GM15510 (cell line): ENCODE results near the gene ACACA.

ENCODE experiments used
- POLR2A ChIP-seq: IDR thresholded peaks from 3 replicates; pipeline ENCODE4 v1.6.1; 2011; ENCODE audit warnings: borderline replicate concordance; ENCODE audit not compliant: insufficient read length; ENCODE audit errors: extremely low read depth

The ACACA gene

DNA sequence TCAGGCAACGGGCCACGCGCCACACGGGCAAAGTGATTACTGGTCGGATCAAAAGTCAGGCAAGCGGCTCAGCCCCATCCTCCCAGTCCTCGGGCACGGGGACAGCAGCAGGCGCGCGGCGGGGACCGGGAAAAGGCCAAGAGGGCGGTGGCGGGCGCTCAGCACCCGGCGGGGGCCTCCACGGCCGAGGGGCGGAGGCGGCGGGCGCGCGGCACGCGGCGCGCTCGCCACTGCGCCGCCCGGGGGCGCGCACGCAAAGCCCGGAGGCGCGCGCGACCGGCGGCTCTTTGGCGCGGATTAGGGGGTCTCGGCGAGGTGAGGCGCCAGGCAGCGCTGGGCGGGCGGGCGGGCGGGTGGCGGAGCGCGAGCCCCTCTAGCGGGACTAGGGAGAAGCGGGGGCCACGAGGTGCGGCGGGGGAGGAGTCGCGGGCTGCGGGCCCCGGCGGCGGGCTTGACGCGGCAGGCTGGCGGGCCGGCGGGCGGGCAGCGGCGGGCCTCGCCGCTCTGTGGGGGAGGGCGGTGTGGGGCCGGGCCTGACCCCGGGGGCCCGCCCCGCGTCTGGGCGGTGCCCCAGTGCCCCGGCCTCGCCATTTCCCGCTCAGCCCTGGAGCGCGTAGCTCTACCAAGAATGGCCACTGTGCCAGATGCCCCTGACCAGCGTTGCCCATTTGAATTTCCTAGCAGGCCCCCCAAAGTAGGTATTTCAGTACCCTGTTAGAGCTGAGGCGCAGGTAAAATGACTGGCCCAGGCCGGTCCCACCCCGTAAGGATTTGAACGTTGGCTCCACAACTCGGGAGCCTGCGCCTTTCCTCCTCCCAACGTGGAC, at the start of gene ACACA, which contains the start of gene TADA2A:
Gene ACACA, minus strand, starts transcription at position 202 of the 827 bp plus-strand sequence. CDS start 537 bp downstream, outside the sequence.
Gene TADA2A, plus strand, starts transcription at position 252 of the 827 bp plus-strand sequence. CDS start 4,480 bp downstream, outside the sequence.
- peak; percentile 89 for TF ChIP-seq POLR2A

- no peak for TF ChIP-seq POLR2A
Measured at GRCh38 chr17:37450112-37450511, 43.5 kb upstream of the ACACA start.

DNA sequence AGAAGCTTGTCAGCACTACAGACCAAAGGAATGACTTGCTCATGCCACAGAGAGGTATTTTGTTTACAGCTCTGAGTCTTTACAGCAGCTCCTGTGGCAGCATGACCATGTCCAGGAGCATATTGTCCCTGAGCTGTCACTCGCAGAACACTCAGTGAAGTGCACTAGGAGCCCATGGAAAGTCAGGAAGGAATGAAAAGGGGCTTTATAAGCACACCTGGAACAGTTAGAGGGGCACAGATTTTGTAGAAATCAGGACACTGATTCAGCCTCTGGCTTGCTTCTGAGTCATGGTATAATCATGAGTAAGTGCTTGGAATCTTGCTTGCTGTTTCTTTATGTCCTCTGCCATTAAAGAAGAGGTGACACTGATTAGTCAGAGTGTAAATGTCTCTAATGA, 41.0 kb upstream of the ACACA start:
- no peak for TF ChIP-seq POLR2A

- no peak for TF ChIP-seq POLR2A
Measured at GRCh38 chr17:37446027-37446426, 39.4 kb upstream of the ACACA start.

DNA sequence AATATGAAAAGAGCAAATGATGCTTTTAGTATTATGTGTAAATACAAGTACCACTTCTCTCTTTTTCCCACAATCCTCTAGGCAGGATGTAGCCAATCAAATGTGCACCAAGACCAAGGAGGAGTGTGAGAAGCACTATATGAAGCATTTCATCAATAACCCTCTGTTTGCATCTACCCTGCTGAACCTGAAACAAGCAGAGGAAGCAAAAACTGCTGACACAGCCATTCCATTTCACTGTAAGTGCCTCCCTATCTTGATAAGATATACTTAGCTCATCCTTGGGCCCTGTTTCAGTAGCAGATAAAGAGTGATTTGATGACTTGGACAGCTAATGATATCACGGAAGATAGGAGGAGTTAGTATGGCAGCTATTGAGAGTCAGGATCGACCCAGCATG, 33.8 kb upstream of the ACACA start:
- no peak for TF ChIP-seq POLR2A

GRCh38 chr17:37438141-37438540, 31.5 kb upstream of the ACACA start:
- TF ChIP-seq POLR2A = no peak

GRCh38 chr17:37432671-37433070, 26.0 kb upstream of the ACACA start:
- no peak for TF ChIP-seq POLR2A

DNA sequence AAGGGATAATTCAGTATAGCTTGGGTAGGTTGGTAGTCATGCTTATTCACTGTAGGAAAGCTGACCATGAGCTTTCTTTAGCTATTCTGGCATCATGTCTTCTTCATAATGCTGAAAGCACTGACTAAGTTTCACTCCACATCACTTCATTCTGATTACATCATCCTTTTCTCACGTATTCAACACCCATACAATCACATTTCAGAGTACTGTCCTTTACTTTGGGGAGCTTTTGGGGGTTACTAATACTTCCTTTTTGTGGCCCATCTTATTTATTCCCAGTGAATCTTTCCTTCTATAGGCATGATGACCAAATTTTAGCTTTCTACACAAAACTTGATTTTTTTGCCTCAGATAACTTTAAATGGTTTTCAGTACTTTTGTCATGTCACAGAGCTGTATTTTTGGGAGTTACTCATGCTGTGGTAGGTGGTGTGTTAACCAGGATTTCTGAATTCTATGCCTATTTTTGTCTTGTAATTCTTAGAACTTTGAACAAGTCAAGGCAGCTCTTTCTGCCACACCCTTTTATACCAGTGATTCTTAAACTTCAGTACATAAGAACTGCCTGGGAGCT, 23.5 kb upstream of the ACACA start:
- no peak for TF ChIP-seq POLR2A

DNA sequence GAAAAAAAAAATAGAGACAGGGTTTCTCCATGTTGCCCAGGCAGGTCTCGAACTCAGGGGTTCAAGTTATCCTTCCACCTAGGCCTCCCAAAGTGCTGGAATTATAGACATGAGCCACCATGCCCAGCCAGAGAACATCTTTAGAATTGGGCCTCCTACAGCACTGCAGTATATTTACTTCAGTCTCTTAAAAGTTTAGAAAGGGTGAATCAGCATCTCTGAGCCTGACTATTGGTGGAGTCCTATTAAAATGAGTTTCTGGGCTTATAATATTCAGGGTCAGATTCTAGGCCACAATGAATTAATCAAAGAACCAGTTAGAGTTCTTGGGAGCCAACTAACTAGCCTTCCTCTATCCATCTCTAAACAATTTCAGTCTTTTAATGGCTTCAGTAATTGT, 22.8 kb upstream of the ACACA start:
- TF ChIP-seq POLR2A = no peak

DNA sequence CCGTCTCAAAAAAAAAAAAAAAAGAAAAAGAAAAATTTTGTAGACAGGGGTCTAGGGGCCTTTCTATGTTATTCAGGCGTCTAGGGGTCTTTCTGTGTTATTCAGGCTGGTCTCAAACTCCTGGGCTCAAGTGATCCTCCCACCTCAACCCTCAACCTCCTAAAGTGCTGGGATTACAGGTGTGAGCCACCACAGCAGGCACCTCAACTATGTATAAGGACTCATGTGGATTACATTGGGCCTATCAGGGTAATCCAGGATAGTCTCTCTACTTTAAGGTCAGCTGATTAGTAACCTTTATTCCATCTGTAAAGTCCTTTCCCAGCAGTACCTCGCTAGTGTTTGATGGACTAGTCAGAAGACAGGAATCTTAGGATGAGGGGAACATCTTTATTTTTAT, 22.4 kb upstream of the ACACA start:
- no peak for TF ChIP-seq POLR2A

DNA sequence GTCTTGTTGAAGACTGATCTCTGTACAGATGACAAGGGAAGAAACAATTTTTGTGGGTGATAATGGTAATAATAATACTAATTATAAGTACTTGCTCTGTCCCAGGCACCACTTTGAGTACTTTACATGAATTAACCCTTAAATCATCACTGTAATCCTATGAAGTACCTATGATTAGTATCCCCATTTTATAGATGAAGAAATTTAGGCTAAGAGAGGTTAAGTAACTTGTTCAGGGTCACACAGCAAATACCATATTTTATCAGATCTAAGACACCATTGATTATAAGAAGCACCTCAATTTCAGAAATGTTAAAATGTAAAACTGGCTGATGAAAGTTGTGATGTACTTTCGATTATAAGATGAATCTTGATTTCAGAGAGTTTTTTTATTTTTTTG, 18.6 kb upstream of the ACACA start:
- TF ChIP-seq POLR2A = no peak

DNA sequence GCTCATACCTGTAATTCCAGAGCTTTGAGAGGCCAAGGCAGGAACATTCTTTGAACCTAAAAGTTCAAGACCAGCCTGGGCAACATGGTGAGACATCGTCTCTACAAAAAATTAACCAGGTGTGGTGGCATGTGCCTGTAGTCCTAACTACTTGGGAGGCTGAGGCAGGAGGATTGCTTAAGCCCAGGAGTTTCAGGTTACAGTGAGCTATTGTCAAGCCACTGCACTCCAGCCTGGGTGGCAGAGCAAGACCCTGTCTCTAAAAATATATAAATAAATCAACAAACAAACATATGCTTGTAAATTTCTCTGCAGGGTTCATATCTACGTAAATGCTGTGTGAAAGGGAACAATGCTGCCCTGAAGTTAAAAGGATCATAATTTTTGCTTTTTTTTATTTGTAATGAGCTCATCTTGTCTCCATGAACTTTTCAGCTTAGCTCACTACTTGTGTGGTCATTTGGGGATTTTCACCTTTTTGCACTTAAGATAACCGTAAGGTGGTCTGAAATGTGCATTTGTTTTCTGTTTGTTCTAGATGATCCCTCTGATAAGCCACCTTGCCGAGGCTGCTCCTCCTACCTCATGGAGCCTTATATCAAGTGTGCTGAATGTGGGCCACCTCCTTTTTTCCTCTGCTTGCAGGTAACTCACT, 16.5 kb upstream of the ACACA start:
- no peak for TF ChIP-seq POLR2A

DNA sequence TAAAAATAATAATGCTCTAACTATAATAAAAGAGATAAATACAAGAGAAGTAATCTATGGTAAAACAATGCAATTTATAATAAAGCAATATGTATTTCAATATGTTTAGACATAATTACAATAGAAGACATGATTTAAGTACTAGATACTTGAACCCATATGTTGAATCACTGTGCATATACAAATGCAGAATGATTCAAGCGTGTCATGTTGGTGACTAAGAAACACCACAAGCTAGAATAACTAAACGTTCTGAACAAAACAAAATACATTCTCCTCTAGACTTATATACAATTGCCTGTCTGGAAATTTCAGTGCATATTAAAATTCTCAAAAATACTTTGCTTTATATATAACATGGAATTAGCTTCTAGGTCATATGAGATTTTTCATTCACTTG, 11.2 kb upstream of the ACACA start:
- no peak for TF ChIP-seq POLR2A

DNA sequence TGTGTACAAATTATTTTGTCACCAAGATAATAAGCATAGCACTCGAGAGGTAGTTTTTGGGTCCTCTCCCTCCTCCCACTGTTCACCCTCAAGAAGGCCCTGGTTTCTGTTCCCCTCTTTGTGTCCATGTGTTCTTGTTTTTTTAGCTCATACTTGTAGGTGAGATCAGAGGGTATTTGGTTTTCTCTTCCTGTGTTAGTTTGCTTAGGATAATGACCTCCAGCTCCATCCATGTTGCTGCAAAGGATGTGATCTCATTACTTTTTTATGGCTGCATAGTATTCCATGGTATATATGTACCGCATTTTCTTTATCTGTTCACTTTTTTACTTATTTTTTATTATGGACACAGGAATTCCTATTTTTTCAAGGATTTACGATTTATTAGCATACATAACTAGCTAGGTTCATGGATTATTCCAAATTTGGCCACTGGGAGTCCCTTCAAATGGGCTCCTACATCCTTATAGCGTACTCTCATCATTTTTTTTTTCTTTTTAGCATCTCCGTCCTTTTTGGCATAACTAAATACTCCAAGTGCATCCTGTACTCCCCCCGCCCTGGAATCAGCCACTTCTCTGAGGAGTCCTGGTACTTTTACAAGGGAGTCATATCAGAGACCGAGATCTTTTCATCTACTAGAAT, 7.4 kb upstream of the ACACA start:
- TF ChIP-seq POLR2A = no peak

DNA sequence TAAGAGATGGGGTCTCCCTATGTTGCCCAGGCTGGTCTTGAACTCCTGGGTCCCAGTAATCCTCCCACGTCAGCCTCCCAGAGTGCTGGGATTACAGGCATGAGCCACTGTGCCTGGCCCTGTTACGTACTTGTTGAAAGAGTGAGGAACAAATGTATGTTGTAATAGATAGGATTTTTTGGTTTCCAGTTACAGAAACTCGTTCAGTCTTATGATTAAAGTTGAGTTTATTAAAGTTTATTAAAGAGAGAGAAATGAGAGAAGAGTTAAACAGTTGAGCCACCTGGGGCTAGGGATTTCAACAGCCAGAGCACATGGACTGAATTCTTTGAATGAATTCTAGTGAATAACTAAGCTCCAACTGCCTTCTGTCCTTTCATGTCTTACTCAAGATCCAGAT, 3.7 kb upstream of the ACACA start:
- no peak for TF ChIP-seq POLR2A
